ENCODE results near the gene AJAP1. TPM values are rescaled to one million over a fixed set of nuclear protein-coding genes. Genes with fewer than 3 reads are reported as not detected.

The AJAP1 gene
- total and polyA plus RNA-seq, 7 donors, result 0.04 to 0.95 (median 0.55) TPM; not detected in 1

- no peak for DNase-seq
- Histone ChIP-seq H3K4me3 (no peak overlapping the region), H3K9me3 (no peaks in the 10 kb centered on the region), H3K27ac (no peak overlapping the region), H3K4me1 (no peaks in the 10 kb centered on the region), H3K36me3 (no peaks in the 10 kb centered on the region), H3K27me3 (no peaks in the 10 kb centered on the region)
- WGBS, 2 donors, result 66 to 76% methylated on average over 9 of the region's 9 CpGs
- TF ChIP-seq, protein P1, sequence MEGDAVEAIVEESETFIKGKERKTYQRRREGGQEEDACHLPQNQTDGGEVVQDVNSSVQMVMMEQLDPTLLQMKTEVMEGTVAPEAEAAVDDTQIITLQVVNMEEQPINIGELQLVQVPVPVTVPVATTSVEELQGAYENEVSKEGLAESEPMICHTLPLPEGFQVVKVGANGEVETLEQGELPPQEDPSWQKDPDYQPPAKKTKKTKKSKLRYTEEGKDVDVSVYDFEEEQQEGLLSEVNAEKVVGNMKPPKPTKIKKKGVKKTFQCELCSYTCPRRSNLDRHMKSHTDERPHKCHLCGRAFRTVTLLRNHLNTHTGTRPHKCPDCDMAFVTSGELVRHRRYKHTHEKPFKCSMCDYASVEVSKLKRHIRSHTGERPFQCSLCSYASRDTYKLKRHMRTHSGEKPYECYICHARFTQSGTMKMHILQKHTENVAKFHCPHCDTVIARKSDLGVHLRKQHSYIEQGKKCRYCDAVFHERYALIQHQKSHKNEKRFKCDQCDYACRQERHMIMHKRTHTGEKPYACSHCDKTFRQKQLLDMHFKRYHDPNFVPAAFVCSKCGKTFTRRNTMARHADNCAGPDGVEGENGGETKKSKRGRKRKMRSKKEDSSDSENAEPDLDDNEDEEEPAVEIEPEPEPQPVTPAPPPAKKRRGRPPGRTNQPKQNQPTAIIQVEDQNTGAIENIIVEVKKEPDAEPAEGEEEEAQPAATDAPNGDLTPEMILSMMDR (IDR thresholded peaks at IDR 0.05), result no peak
- TF ChIP-seq POLR2AphosphoS5 (IDR thresholded peaks at IDR 0.05) (no peak), EP300 (IDR thresholded peaks at IDR 0.05) (no peak), POLR2A (IDR thresholded peaks at IDR 0.05) (no peak)
- intact Hi-C loops (cut with DNase I), result no loop called here
Observed at GRCh38 chr1:4694492-4694891, 40.1 kb downstream of the AJAP1 start.

DNA sequence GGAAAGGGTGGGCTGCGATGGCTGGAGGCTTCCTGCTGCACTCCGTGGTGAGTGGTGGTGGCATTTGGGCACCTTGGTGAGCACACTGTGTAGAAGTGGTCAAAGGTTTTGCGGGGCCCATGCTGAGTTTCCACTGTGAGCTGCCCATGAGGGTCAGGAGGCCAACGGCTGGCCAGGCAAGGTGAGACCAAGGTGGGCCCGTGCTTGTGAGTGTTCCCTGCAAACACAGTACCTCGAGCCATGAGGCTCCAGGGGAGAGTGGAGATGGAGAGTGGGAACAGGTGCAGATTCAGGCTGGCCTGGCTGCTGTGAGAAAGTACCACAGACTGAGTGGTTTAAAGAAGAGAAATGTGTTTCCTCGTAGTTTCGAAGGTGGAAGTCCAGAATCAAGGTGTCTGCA is 40.8 kb downstream of the AJAP1 start:
- H3K9me3 ChIP-seq, result no peaks in the 10 kb centered on the region
- intact Hi-C loops (cut with DNase I), result no loop called here
- H3K27ac ChIP-seq, result no peak overlapping the region
- no peak overlapping the region for H3K4me3 ChIP-seq
- no peak for DNase-seq
- H3K36me3 ChIP-seq, result no peaks in the 10 kb centered on the region
- WGBS, 2 donors, result 77 to 80% methylated on average over 8 of the region's 8 CpGs
- H3K27me3 ChIP-seq, result peaks cover 0 to 2% (median 0%) of the 10 kb centered on the region in 3 donors
- H3K4me1 ChIP-seq, result no peaks in the 10 kb centered on the region
- TF ChIP-seq POLR2A (IDR thresholded peaks at IDR 0.05) (no peak), POLR2AphosphoS5 (IDR thresholded peaks at IDR 0.05) (no peak), EP300 (IDR thresholded peaks at IDR 0.05) (no peak)
- TF ChIP-seq, protein P1 (IDR thresholded peaks at IDR 0.05), result no peak

- Histone ChIP-seq H3K4me1 (no peaks in the 10 kb centered on the region), H3K4me3 (no peak overlapping the region), H3K27me3 (peaks cover 0 to 6% (median 0%) of the 10 kb centered on the region in 3 donors), H3K27ac (no peak overlapping the region), H3K36me3 (no peaks in the 10 kb centered on the region), H3K9me3 (no peaks in the 10 kb centered on the region)
- WGBS, 2 donors, result 71 to 75% methylated on average over 12 of the region's 12 CpGs
- TF ChIP-seq EP300 (IDR thresholded peaks at IDR 0.05) (no peak), POLR2AphosphoS5 (IDR thresholded peaks at IDR 0.05) (no peak), POLR2A (IDR thresholded peaks at IDR 0.05) (no peak)
- TF ChIP-seq, protein P1 (IDR thresholded peaks at IDR 0.05), result no peak
- no peak for DNase-seq
- intact Hi-C loops (cut with DNase I), result no loop called here
Observed at GRCh38 chr1:4696161-4696745, 41.8 kb downstream of the AJAP1 start.

DNA sequence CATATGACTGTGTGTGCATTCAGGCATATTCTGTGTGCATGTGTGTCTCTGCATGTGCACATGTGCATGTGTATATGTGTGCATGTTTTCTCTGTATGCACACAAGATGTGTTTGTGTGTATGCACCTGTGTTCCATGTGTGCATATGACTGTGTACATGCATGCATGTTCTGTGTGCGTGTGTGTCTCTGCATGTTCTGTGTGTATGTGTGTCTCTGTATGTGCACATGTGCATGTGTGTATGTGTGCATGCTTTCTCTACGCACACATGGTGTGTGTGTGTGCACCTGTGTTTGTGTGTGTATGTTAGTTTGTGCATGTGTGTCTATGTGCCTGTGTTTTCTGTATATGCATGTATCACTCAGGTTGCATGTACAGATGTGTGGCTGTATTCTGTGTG is 42.3 kb downstream of the AJAP1 start:
- TF ChIP-seq POLR2A (IDR thresholded peaks at IDR 0.05) (no peak), POLR2AphosphoS5 (IDR thresholded peaks at IDR 0.05) (no peak), EP300 (IDR thresholded peaks at IDR 0.05) (no peak)
- TF ChIP-seq, protein P1 (IDR thresholded peaks at IDR 0.05), result no peak
- no peaks in the 10 kb centered on the region for H3K4me1 ChIP-seq
- no peak overlapping the region for H3K27ac ChIP-seq
- H3K4me3 ChIP-seq, result no peak overlapping the region
- WGBS, 2 donors, result 90 to 93% methylated on average over 2 of the region's 2 CpGs
- H3K27me3 ChIP-seq, result peaks cover 0 to 6% (median 0%) of the 10 kb centered on the region in 3 donors
- H3K36me3 ChIP-seq, result no peaks in the 10 kb centered on the region
- intact Hi-C loops (cut with DNase I), result no loop called here
- no peak for DNase-seq
- H3K9me3 ChIP-seq, result no peaks in the 10 kb centered on the region

GRCh38 chr1:4697801-4698200 is 43.4 kb downstream of the AJAP1 start:
- H3K9me3 ChIP-seq, result no peaks in the 10 kb centered on the region
- no peaks in the 10 kb centered on the region for H3K36me3 ChIP-seq
- no peaks in the 10 kb centered on the region for H3K4me1 ChIP-seq
- TF ChIP-seq POLR2A (IDR thresholded peaks at IDR 0.05) (no peak), EP300 (IDR thresholded peaks at IDR 0.05) (no peak), POLR2AphosphoS5 (IDR thresholded peaks at IDR 0.05) (no peak)
- TF ChIP-seq, protein P1 (IDR thresholded peaks at IDR 0.05), result no peak
- H3K27ac ChIP-seq, result no peak overlapping the region
- WGBS, 2 donors, result 88 to 90% methylated on average over 19 of the region's 19 CpGs
- DNase-seq, result no peak
- no peak overlapping the region for H3K4me3 ChIP-seq
- H3K27me3 ChIP-seq, result peaks cover 0 to 6% (median 0%) of the 10 kb centered on the region in 3 donors
- intact Hi-C loops (cut with DNase I), result no loop called here

Data from sigmoid colon (tissue), 7 donors.